ENCODE data around the gene SBK1. TPM values are rescaled to one million over a fixed set of nuclear protein-coding genes. Genes with fewer than 3 reads are reported as not detected.

SBK1 gene
- polyA plus RNA-seq, 2 of the 4 experiments (the other 2 are of a cell fraction), result 0.13 to 0.43 TPM

DNA sequence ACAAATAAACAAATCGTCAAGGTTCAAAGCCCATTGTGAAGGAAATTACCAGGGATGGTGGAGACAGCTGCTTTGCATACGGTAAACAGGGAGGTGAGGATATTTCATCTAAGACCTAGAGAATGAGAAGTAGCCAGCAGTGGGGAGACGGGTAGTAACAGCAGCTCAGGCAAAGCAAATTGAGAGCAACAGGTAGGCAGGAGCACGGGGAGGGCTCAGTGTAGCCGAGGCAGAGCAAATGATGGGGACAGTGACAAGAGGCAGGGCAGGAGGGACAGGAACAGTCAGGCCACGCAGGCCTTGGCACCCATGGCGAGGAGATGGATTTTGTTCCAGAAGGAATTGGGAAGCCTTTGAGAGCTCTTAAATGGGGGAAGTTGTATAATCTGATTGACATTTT lies 29.0 kb upstream of the SBK1 start:
- FAIRE-seq (no peak), DNase-seq (ENCODE audit: low read depth in 1 of 2, low spot score in 1 of 2) (no peak), ATAC-seq (no peak)
- no peak overlapping the region for H3K27ac ChIP-seq
- ChIA-PET POLR2A (no interaction called here), CTCF (interaction anchor here (6.2 kb wide), 1 partner anchor 15 kb away, joined by 41 read pairs; no protein-coding TSS in a partner anchor)
- H3K9me3 ChIP-seq, result no peaks in the 10 kb centered on the region
- TF ChIP-seq FOSB (CRISPR knock-in tag; IDR thresholded peaks at IDR 0.05), result no peak
- TF ChIP-seq NFE2L2 (conservative IDR thresholded peaks at IDR 0.05; ENCODE audit: low read length), result no peak
- TF ChIP-seq RCOR1 (IDR thresholded peaks at IDR 0.05; ENCODE audit: low read depth, low read length), result no peak
- TF ChIP-seq ESRRA (IDR thresholded peaks at IDR 0.05; ENCODE audit: borderline replicate concordance, low read length), result no peak
- TF ChIP-seq HEYL (CRISPR knock-in tag; IDR thresholded peaks at IDR 0.05), result no peak
- no peak for TF ChIP-seq RNF2 (IDR thresholded peaks at IDR 0.05; ENCODE audit: borderline replicate concordance, low read depth)
- H3K4me2 ChIP-seq, result no peak overlapping the region
- H3K4me3 ChIP-seq, result no peak overlapping the region
- WGBS (ENCODE audit: missing lambda C conversion rate), result 54% methylated on average over 6 of the region's 7 CpGs
- no peaks in the 10 kb centered on the region for H3K4me1 ChIP-seq

- POLR2A ChIA-PET, result interaction anchor here (0.6 kb wide), 1 partner anchor 41 kb away, joined by 6 read pairs; no protein-coding TSS in a partner anchor
- Histone ChIP-seq H3K4me2 (peak overlapping the region; percentile 33), H3K4me3 (no peak overlapping the region), H3K4me1 (no peaks in the 10 kb centered on the region), H3K27ac (no peak overlapping the region), H3K9me3 (no peaks in the 10 kb centered on the region)
- ATAC-seq (peak; percentile 44 to 55; a peak in 4 of 6 replicates), FAIRE-seq (no peak), DNase-seq (ENCODE audit: low read depth in 1 of 2, low spot score in 1 of 2) (peak in 1 of 2 experiments; percentile 45)
- 19% methylated on average over 14 of the region's 14 CpGs for WGBS (ENCODE audit: missing lambda C conversion rate)
- TF ChIP-seq, protein P1, sequence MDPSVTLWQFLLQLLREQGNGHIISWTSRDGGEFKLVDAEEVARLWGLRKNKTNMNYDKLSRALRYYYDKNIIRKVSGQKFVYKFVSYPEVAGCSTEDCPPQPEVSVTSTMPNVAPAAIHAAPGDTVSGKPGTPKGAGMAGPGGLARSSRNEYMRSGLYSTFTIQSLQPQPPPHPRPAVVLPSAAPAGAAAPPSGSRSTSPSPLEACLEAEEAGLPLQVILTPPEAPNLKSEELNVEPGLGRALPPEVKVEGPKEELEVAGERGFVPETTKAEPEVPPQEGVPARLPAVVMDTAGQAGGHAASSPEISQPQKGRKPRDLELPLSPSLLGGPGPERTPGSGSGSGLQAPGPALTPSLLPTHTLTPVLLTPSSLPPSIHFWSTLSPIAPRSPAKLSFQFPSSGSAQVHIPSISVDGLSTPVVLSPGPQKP (IDR thresholded peaks at IDR 0.05; ENCODE audit: low read depth, low read length), result no peak
- no peak for TF ChIP-seq NFE2L2 (conservative IDR thresholded peaks at IDR 0.05; ENCODE audit: low read length)
- no peak for TF ChIP-seq HMGXB4 (CRISPR knock-in tag; IDR thresholded peaks at IDR 0.05; ENCODE audit: borderline replicate concordance)
- TF ChIP-seq SMC3 (IDR thresholded peaks at IDR 0.05), result no peak
- TF ChIP-seq ZFP36 (IDR thresholded peaks at IDR 0.05; ENCODE audit: borderline replicate concordance, partially characterized antibody), result no peak
- TF ChIP-seq, protein P2, sequence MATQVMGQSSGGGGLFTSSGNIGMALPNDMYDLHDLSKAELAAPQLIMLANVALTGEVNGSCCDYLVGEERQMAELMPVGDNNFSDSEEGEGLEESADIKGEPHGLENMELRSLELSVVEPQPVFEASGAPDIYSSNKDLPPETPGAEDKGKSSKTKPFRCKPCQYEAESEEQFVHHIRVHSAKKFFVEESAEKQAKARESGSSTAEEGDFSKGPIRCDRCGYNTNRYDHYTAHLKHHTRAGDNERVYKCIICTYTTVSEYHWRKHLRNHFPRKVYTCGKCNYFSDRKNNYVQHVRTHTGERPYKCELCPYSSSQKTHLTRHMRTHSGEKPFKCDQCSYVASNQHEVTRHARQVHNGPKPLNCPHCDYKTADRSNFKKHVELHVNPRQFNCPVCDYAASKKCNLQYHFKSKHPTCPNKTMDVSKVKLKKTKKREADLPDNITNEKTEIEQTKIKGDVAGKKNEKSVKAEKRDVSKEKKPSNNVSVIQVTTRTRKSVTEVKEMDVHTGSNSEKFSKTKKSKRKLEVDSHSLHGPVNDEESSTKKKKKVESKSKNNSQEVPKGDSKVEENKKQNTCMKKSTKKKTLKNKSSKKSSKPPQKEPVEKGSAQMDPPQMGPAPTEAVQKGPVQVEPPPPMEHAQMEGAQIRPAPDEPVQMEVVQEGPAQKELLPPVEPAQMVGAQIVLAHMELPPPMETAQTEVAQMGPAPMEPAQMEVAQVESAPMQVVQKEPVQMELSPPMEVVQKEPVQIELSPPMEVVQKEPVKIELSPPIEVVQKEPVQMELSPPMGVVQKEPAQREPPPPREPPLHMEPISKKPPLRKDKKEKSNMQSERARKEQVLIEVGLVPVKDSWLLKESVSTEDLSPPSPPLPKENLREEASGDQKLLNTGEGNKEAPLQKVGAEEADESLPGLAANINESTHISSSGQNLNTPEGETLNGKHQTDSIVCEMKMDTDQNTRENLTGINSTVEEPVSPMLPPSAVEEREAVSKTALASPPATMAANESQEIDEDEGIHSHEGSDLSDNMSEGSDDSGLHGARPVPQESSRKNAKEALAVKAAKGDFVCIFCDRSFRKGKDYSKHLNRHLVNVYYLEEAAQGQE (IDR thresholded peaks at IDR 0.05), result no peak
- no peak for TF ChIP-seq HDAC2 (IDR thresholded peaks at IDR 0.05)
- TF ChIP-seq MAZ (IDR thresholded peaks at IDR 0.05; ENCODE audit: borderline replicate concordance, low read depth, low read length), result no peak
- TF ChIP-seq HOXB13 (CRISPR knock-in tag; IDR thresholded peaks at IDR 0.05; ENCODE audit: low read depth), result no peak
- no peak for TF ChIP-seq HOXB5 (CRISPR knock-in tag; IDR thresholded peaks at IDR 0.05)
- TF ChIP-seq JUNB (IDR thresholded peaks at IDR 0.05), result no peak
- TF ChIP-seq, protein P3, sequence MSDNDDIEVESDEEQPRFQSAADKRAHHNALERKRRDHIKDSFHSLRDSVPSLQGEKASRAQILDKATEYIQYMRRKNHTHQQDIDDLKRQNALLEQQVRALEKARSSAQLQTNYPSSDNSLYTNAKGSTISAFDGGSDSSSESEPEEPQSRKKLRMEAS (IDR thresholded peaks at IDR 0.05), result no peak
- no peak for TF ChIP-seq FOSL2 (IDR thresholded peaks at IDR 0.05)
- no peak for TF ChIP-seq FOSL2 (CRISPR knock-in tag; IDR thresholded peaks at IDR 0.05)
- TF ChIP-seq RFX5 (IDR thresholded peaks at IDR 0.05), result no peak
- no peak for TF ChIP-seq CEBPB (IDR thresholded peaks at IDR 0.05)
- TF ChIP-seq TP53 (CRISPR knock-in tag; IDR thresholded peaks at IDR 0.05), result no peak
- no peak for TF ChIP-seq MAFK (IDR thresholded peaks at IDR 0.05; ENCODE audit: partially characterized antibody)
- CTCF ChIA-PET, result interaction anchor here (6.2 kb wide), 1 partner anchor 13 kb away, joined by 41 read pairs; no protein-coding TSS in a partner anchor
These were observed 27.7 kb upstream of the SBK1 start for GRCh38 chr16:28264656-28265055.
